Stromal cell of bone marrow (primary cell): ENCODE data around the gene SLC2A9.
"Not testable (repeated sequence)": the region's sequence is repeated elsewhere in the genome, so short reads cannot be mapped to it uniquely, and the experiment has no call there.

Source experiments
- DNase-seq: peaks from one replicate; pipeline ENCODE4 v3.0.0-alpha.2; 2012; ENCODE audit warnings: low read depth

Gene SLC2A9

DNA sequence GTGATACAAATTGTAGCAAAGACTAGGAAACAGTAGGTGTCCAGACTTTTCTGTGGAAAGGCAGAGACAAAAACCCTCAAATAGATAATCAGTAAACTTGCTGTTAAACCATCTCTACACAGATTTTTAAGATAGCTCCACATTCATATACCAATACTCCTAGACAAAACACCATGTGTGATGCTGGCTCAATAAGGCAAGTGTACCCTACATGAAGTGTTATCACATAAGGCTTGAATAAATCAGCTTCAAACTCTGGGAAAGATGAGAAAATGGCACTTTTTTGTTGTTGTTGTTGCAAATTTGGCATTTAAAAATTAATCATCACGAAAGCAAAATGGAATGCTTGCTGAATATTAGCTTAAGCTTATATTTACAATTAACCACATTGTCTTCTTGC is 194.7 kb downstream of the SLC2A9 start:
- DNase-seq: no peak

DNA sequence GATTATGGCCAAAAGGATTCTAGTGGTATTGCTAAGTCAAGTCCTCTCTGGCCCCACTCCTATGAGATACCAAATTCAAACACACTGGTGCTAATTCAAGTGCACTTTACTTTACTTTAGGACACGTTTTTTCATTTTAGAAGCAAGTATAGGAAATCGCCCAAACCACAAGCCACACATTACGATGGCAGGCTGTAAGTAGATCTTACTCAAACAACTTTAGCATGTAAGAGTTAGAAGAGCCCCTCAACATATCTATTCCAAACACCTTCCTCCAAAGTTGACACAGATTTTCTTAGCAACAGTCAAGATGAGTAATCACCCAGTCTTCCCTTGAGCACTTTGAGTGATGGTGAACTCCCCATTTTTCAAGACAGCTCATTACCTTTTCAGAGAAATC is 196.2 kb downstream of the SLC2A9 start:
- DNase-seq: no peak

DNA sequence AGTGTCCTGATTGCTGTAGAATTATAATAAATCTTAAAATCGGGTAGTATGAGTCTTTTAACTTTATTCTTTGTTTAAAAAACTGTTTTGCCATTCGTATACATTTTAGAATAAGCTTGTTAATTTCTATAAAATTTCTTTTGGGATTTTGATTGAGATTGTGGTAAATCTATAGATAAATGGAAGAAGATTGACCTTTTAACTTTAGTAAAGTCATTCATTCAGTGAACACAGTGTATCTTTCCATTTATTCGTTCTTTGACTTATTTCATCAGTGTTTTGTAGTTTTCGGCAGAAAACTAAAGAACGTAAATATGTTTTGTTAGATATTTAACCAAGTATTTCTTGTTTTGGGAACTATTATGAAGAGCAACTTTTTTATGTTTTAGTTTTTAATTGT is 201.0 kb downstream of the SLC2A9 start:
- DNase-seq: no peak

DNA sequence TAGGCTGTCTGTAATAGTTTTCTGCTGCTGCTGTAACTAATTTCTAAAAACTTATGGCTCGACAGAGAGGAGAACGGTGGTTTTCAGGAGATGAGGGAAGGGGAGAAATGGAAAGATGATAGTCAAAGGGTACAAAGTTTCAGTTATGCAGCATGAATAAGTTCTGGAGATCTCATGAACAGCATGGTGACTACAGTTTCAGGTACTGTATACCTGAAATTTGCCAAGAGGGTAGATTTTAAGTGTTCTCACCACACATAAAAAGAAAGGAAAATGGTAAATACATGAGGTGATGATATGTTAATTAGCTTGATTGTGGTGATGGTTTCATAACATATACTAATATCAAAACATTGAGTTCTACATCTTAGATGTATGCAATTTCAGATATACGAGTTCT is 205.0 kb downstream of the SLC2A9 start:
- no peak for DNase-seq

DNA sequence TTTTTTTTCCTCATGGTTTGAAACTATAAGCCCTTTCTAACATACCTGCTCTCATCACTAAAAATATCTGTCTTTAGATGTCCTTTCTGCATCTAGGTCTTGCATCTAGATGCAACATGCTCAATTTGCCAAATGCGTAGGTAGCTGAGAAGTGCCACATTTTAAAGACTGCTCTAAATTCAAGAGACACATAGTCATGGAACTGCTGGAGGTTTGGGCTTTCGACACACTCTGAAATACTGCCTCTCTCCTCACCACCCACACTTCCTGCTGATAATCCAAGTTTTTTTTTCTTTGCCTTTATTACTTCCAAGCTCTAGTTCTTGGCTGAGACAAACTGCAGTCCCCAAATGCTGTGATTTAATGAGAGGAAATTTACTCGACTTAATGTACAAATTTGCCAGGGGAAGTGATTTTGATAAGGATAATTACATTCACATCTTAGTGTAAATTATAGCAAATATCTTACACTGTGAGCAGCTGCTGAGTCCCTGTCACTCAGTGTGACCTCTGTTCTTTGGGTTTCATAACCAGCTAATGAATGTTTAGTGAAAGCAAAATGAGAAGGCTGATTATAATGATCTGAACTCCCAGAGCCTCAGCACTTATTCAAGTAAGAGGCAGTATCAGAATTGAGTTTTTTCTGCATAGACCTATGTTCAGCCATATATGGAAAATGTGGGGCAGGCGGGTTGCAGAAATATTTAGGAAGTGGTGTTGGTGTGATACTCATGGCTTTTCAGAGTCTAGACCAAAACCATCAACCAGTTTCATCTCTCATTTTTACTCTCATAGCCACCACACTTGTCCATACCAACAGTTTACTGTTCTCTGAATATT is 208.6 kb downstream of the SLC2A9 start:
- no peak for DNase-seq

DNA sequence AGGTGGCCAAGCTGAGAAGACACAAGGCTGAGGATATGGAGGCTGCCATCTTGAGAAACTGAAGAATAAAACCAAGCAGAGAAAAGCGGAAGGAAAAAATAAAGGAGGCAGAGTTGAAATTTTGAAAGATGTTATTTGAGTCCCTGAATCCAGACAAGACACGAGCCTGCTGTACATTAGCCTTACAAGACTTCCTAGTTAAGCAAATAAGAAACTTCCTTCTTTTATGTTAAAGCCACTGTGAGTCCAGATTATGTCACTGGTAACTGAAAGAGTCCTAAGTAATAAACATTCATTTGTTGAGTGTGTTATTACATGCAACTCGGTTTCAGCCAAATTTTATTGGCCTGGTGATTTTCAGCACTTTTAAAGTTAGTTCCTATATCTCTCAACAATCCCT is 209.5 kb downstream of the SLC2A9 start:
- DNase-seq: no peak

DNA sequence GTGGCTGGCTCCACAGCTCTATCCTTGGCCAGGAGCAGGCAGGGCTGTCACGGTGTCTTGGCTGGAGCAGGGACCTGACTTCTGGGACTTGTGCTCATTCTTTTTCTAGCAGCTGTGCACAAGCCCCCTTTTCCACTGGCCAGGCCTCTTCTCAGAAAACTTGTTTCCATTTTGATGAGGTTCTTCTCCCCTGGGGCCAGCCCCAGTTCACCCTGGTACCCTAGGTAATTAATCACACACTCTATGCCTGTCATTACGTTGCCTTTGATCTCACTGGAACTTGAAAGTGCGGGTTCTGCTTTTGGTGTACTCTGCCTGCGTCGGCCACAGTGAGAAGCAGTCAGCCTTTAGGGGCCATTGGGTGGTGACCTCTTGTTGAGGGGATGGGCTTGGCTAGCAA is 213.2 kb downstream of the SLC2A9 start:
- DNase-seq: no peak

DNA sequence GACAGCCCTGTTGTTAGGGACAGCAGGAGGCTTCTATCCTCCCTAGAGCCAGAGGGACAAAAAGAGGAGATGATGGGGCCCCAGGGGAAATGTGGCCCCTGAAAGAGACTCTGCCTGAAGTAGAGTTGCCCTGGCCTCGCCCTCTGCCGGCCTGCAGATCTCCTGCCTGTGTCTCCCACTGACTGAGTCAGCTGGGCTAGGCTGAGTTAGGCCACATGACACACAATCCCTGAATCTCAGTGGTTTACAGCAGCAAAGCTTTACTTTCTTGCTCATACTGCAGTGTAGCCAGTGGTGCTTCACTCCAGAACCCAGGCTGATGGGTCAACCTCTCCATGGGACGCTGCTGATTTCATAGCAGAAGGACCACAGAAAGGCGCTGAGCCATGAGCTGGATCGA is 216.4 kb downstream of the SLC2A9 start:
- DNase-seq: no peak

DNA sequence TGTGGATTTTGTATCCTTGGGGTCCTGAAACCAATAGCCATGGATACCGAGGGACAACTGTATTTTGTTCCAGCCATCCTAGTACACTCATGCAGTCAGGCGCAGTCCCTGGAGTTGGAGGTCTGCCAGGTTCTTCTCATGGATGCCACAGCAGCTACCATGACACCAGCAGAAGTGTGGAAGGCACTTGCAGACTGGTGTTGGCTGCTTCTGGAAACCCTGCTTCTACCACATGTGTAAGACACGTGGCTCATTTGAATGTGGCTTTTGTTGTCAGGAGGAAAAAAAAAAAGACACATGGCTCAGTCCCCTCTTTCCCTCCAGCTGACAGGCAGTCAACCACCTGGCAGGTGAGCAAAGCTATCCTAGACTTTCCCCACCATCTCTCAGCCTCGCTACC is 220.4 kb downstream of the SLC2A9 start:
- no peak for DNase-seq

DNA sequence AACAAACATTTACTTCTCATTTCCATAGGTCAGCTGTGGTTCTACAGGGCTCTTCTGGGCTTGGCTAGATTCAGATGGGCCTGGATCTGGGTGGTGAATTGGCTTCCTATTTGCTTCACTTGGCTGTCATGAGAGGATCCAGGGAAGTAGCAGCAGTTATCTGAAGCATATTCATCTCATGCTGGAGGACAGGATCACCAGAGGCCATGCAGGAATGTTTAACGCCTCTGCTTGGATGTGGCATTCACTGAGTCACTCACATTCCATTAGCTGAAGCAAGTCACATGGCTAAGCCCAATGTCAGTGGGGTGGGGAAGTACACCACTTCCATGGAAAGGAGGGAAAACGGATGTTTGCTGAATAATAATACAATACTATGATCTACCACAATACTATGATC is 224.7 kb downstream of the SLC2A9 start:
- DNase-seq: not testable (repeated sequence)

DNA sequence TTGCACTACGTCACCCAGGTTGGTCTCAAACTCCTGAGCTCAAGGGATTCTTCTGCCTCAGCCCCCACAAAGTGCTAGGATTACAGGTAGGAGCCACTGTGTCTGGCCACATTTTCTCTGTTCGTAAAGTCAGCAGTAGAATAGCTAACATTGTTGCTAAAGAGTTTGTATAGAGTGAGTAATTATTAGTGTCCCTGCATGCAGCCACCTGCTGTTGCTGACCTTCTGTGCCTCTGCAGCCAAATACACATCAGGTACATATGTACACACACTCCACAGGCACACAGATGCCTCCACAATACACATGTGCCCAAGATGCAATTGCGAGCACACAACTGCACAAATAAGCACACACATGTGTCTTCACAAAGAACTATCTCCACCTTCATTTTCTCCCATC is 228.9 kb downstream of the SLC2A9 start:
- no peak for DNase-seq

DNA sequence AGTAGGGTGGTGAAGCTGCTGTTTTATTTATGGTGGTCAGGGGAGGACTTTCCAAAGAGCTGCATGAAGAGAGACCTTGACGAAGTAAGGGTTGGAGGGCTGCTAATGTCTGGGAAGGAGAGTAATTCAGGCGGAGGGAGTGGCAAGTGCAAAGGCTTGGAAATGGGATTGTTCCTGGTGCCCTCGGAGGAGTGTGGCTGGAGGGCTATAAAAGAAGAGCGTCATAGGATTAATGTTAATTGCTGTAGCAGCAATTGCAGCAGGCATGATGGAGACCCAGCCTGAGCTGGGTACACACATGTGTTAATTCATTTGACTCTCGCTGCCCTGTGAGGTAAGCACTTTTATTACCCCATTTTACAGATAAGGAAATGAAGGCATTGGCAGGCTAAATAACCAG is 235.4 kb downstream of the SLC2A9 start:
- not testable (repeated sequence) for DNase-seq

DNA sequence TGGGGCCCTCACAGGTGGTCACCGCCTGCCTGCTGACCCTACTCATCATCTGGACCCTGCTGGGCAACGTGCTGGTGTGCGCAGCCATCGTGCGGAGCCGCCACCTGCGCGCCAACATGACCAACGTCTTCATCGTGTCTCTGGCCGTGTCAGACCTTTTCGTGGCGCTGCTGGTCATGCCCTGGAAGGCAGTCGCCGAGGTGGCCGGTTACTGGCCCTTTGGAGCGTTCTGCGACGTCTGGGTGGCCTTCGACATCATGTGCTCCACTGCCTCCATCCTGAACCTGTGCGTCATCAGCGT is 239.2 kb downstream of the SLC2A9 start:
- no peak for DNase-seq

DNA sequence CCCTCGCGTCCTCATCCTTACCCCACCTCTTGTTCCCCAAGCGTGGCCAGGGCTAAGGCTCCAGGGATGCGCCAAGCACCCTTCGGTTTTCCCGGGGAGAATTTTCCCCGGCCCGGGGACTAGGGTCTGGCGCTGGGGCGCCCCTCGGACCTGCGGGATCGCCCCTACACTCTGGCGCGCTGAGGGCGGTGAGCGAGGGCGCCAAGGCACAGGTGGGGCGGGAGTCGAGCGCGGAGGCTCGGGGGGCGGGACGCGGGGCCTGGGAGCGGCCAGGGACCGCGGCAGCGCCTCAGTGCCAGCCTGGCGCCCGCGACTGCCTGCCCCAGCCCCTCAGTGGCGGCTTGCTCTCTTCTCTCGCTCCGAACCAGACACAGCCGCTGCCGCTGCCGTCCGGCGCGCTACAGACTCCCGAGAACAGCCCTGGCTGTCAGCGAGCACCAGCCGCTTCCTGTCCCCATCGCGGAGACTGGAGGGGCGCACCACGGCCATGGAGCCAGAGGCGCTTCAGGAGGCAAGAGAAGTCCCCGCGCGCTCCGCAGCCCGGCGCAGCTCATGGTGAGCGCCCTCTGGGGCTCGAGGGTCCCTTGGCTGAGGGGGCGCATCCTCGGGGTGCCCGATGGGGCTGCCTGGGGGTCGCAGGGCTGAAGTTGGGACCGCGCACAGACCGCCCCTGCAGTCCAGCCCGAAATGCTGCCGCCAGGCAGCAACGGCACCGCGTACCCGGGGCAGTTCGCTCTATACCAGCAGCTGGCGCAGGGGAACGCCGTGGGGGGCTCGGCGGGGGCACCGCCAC is 239.8 kb downstream of the SLC2A9 start, which contains the start of gene DRD5:
TSS of gene DRD5 (plus strand) at position 292 of the 793 bp plus-strand sequence. CDS start at position 688, 396 bp downstream.
- DNase-seq: no peak
